ENCODE results near the gene C1QTNF12.

C1QTNF12 gene

GRCh38 chr1:1226566-1227362 lies 19.8 kb downstream of the C1QTNF12 start:
- no peak for DNase-seq

- no peak for DNase-seq
Measured at GRCh38 chr1:1225913-1226312, 20.6 kb downstream of the C1QTNF12 start.

GRCh38 chr1:1225238-1225845 lies 21.2 kb downstream of the C1QTNF12 start:
- no peak for DNase-seq

GRCh38 chr1:1223891-1224290 lies 22.6 kb downstream of the C1QTNF12 start:
- no peak for DNase-seq

GRCh38 chr1:1223321-1223720 lies 23.2 kb downstream of the C1QTNF12 start:
- DNase-seq: no peak

- DNase-seq: no peak
Measured at GRCh38 chr1:1222575-1223225, 23.8 kb downstream of the C1QTNF12 start.

- DNase-seq: no peak
Measured at GRCh38 chr1:1221887-1222574, 24.5 kb downstream of the C1QTNF12 start.

- DNase-seq: no peak
Measured at GRCh38 chr1:1220197-1220596, 26.3 kb downstream of the C1QTNF12 start.

GRCh38 chr1:1219341-1219740 lies 27.2 kb downstream of the C1QTNF12 start:
- DNase-seq: no peak

GRCh38 chr1:1218524-1219200 lies 27.9 kb downstream of the C1QTNF12 start:
- no peak for DNase-seq

GRCh38 chr1:1217621-1218523 lies 28.6 kb downstream of the C1QTNF12 start:
- DNase-seq: no peak

GRCh38 chr1:1216770-1217620 lies 29.5 kb downstream of the C1QTNF12 start:
- DNase-seq: no peak

GRCh38 chr1:1215881-1216605 lies 30.5 kb downstream of the C1QTNF12 start:
- DNase-seq: no peak

GRCh38 chr1:1215080-1215676 lies 31.3 kb downstream of the C1QTNF12 start:
- no peak for DNase-seq

GRCh38 chr1:1213345-1214265 lies 32.9 kb downstream of the C1QTNF12 start, which contains the start of gene TNFRSF4:
TSS of gene TNFRSF4 (minus strand) at chr1:1214153. CDS start at chr1:1214127, 26 bp downstream.
- no peak for DNase-seq

GRCh38 chr1:1212780-1213344 lies 33.7 kb downstream of the C1QTNF12 start:
- DNase-seq: no peak

- no peak for DNase-seq
Measured at GRCh38 chr1:1211541-1212441, 34.7 kb downstream of the C1QTNF12 start.
